GM18519 (cell line): Measurements from ENCODE around the gene ABI3BP.
A peak's percentile ranks its signal among the peaks of the same experiment; 100 is the strongest.

Source experiments
- ATAC-seq: cut with Tn5 transposase; IDR thresholded peaks from one replicate; pipeline ENCODE4 v1.9.1; 2021; ENCODE audit warnings: mild to moderate bottlenecking, moderate library complexity; ENCODE audit not compliant: unreplicated experiment, low FRiP score

Gene ABI3BP

DNA sequence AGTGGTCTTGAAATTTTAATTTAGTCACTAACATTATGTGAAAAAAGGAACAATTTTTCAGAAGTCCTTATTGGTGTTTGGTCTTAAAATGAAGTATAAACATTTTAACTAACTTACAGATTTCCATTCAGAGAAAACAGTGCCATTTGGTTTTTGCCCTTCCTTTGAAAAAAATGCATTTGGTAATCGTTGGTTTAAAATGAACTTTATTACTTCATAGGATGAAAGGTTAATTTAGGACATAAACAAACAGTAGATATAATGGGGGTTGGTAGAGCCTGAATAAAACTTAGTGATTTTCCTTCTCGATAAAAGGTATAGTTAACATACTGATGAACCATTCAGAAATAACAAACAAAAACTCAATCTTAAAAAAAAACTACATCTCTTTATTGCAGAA lies 244.3 kb downstream of the ABI3BP start:
- no peak for ATAC-seq

- no peak for ATAC-seq
Observed at GRCh38 chr3:100748220-100748619, 245.0 kb downstream of the ABI3BP start.

- ATAC-seq = no peak
Observed at GRCh38 chr3:100746092-100746491, 247.1 kb downstream of the ABI3BP start.

GRCh38 chr3:100745617-100746016 lies 247.6 kb downstream of the ABI3BP start:
- ATAC-seq = no peak

GRCh38 chr3:100744671-100745070 lies 248.6 kb downstream of the ABI3BP start:
- no peak for ATAC-seq

DNA sequence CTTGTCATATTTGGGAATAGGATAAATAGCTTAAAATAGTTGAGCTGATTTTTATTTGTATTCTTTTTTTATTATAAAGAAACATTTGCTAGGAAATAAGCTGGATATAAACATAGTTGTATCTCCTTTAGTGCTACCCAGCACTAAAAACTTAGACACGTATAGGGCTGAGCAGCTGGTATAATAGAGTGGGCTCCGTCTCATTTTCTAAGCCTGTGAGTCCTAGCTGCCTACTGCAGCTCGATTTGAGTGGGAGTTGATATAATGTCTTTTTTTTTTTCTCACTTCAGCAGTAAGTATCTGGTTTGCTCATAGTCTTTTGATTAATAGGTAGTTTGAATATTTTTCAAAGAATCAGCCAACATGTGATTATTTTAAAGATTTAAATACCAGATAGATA lies 249.7 kb downstream of the ABI3BP start:
- ATAC-seq = no peak

GRCh38 chr3:100740207-100740606 lies 253.0 kb downstream of the ABI3BP start:
- ATAC-seq = no peak

- no peak for ATAC-seq
Observed at GRCh38 chr3:100737334-100737733, 255.9 kb downstream of the ABI3BP start.

GRCh38 chr3:100732435-100732834 lies 260.8 kb downstream of the ABI3BP start:
- no peak for ATAC-seq

DNA sequence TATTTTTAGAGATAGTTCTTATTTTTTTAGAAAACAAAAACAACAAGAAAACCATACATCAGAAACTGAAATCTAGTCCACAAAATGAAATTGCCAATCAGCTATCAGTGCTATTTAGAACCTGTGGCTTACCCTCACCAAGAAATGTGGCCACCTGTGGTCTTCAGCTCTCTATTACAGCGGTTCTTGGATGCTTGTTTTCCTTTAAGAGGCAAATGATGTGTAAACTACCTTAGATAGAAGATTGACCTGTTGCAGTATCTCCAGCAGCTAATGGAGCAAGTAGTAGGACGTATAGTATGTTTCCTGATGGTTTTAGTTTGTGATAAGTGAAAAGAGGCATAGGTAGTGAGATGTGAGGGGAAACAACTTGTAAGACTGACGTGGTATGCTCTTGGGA lies 262.7 kb downstream of the ABI3BP start:
- no peak for ATAC-seq

- no peak for ATAC-seq
Observed at GRCh38 chr3:100726706-100727105, 266.5 kb downstream of the ABI3BP start.

DNA sequence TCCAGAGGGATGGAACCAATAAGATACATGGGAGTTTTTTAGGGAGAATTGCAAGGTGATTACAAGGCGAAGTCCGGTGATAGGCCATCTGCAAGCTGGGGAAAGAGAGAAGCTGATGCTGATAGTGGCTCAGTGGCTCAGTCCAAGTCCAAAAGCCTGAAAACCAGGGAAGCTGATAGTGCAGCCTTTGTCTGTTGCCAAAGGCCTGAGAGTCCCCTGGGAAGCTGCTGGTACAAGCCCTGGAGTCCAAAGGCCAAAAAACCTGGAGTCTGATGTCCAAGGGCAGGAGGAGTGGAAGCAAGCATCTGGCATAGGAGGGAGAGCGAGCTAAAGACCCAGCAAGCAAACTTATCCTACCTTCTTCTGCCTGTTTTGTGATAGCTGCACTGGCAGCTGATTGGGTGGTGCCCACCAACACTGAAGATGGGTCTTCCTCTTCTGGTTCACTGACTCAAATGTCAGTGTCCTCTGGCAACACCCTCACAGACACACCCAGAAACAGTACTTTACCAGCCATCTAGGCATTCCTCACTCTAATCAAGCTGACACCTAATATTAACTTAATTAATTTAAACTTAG lies 267.2 kb downstream of the ABI3BP start:
- ATAC-seq = no peak

DNA sequence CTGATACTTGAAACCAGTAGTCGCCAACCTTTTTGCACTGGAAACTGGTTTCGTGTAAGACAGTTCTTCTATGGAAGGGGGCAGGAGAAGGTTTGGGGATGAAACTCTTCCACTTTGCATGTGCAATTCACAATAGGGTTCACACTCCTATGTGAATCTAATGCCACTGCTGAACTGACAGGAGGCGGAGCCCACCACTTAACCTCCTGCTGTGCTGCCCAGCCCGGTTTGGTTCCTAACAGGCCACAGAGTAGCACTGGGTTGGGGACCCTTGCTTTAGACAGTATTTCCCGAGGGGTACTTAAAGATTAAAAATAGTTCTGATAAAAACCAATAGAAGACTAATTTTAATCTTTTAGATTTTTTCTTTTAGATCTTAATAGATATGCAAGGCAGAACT lies 272.8 kb downstream of the ABI3BP start:
- ATAC-seq = no peak

- no peak for ATAC-seq
Observed at GRCh38 chr3:100719136-100719535, 274.1 kb downstream of the ABI3BP start.

- ATAC-seq = no peak
Observed at GRCh38 chr3:100717637-100718487, 275.4 kb downstream of the ABI3BP start.

DNA sequence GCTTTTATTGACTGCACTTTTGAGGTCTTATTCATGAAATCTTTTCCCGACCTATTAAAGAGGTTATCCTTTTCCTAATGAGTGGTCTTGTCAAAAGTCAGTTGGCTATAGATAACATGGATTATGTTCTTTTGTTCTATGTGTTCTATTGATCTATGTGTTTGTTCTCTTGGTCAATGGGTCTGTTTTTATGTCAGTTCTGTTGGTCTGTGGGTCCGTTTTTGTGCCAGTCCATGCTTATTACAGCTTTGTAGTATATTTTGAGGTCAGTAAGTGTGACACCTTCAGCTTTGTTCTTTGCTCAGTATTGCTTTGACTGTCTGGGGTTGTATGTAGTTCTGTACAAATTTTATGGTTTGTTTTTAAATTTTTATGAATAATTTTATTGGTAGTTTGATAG lies 276.2 kb downstream of the ABI3BP start:
- ATAC-seq = no peak

- ATAC-seq = no peak
Observed at GRCh38 chr3:100715176-100715575, 278.0 kb downstream of the ABI3BP start.

DNA sequence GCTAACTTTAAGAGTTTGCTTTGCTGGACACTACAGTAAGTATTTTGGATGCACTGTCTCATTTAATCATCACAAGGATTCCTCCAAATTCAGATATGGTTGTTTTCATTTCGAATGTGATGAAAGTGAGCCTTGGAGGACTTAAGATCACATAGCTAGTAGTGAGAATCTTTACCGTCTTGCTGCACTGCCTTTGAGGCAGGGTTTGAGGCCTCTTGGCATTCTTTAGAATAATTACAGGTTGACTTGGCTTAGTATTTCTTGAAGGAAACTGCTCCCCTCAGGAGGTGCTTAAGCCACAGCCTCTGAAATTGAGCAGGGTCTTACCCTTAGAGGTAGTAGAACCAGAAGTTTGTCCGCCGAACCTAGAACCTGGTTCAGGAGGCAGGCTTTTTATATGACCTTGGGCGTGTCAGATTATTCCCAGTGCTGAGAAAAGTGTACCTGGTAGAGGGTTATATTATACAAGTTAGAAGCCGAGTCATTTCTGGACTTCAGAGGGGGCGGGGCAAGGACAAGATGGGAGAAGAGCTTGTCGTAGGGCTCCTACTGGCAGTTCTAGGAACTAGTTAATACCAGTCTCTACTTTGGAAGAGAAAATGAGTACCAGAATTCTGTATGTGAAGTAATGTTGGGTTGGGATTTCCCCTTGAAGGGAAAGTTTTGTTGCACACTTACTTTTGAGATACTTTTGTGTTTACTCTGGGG lies 282.8 kb downstream of the ABI3BP start:
- ATAC-seq = peak; percentile 26

DNA sequence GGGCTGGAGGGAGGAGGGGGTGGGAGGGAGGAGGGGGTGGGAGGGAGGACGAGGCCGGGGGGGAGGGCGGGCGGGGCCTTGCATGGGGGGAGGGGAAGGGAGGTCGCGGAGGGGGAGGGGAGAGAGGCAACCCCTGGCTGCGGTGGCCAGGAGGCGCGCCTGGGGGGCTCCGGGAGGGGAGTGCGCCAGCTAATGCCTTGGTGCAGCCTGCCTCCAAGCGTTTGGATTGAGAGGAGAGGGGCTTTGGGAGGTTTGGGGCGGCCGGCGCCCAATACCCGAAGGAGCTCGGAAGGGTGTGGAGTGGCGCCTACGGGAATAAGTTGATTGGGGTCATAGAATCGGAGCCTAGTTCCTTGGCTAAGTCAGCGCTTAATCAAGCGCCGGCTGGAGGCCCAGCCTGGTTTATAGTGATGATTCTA lies 283.4 kb downstream of the ABI3BP start:
- no peak for ATAC-seq

GRCh38 chr3:100708989-100709841 lies 284.0 kb downstream of the ABI3BP start, which contains the start of gene TFG:
TSS of gene TFG (plus strand) at chr3:100709494. CDS start at chr3:100713686, 4,192 bp downstream.
- ATAC-seq = peak; percentile 91

DNA sequence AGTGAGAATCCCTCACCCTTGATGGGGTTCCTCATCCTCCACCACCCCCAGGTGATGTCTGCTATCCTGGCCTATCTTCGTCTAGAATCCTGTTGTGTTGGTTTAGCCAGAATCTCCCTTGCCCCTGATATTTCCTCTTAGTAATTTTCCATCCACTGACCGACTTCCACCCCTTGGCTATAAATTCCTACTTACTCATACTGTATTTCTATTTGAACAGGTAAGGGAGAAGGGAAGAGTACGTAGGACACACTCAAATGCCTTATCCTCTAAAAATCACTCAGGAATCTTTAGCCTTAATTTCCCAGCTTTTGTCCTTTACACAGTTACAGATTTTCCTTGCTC lies 284.6 kb downstream of the ABI3BP start:
- no peak for ATAC-seq
